Tibial nerve (tissue), 4 donors: ENCODE measurements around the gene UBXN2A. TPM values are rescaled to one million over a fixed set of nuclear protein-coding genes. Genes with fewer than 3 reads are reported as not detected.

Experiments used
- DNase-seq, 2 donors: peaks; one replicate each; pipeline ENCODE4 v3.0.0-alpha.2; 2019; ENCODE audit warnings: low spot score in 2 of 2
- H3K27ac ChIP-seq, 4 donors: fragments of 200-600 bp; sonication (generic) in 3 of 4; one replicate each; pipeline ENCODE4 v1.5.1; 2017 to 2019; ENCODE audit warnings: mild to moderate bottlenecking in 1 of 4
- H3K27me3 ChIP-seq, 2 donors: fragments of 200-600 bp; sonication (generic) in 1 of 2; one replicate each; pipeline versions ENCODE4 v1.5.1 to v1.6.0; 2017 to 2019
- H3K36me3 ChIP-seq, 3 donors: fragments of 200-600 bp; sonication (generic); one replicate each; pipeline ENCODE4 v1.5.1; 2018 to 2019
- H3K4me1 ChIP-seq, 4 donors: fragments of 200-600 bp; sonication (generic) in 3 of 4; one replicate each; pipeline ENCODE4 v1.5.1; 2017 to 2019
- H3K4me3 ChIP-seq, 4 donors: fragments of 200-600 bp; sonication (generic) in 3 of 4; one replicate each; pipeline ENCODE4 v1.5.1; 2017 to 2019; ENCODE audit warnings: mild to moderate bottlenecking in 1 of 4, moderate library complexity in 1 of 4
- H3K9me3 ChIP-seq, 4 donors: fragments of 200-600 bp; sonication (generic) in 3 of 4; one replicate each; pipeline ENCODE4 v1.5.1; 2017 to 2019
- EP300 ChIP-seq, 2 donors: sonication (generic); formaldehyde crosslinking; IDR thresholded peaks; one replicate each; pipeline ENCODE4 v1.6.1; 2017; ENCODE audit warnings: antibody characterized with exemption in 2 of 2, mild to moderate bottlenecking in 1 of 2
- POLR2A ChIP-seq, 2 donors: fragments of 450-650 bp; IDR thresholded peaks; one replicate each; pipeline ENCODE4 v1.6.1; 2017; ENCODE audit warnings: antibody characterized with exemption in 2 of 2, mild to moderate bottlenecking in 2 of 2, moderate library complexity in 2 of 2
- WGBS, 2 donors: methylation state at CpG; one replicate each; pipeline ENCODE4 v1.1.5; 2018; 5-methylcytosine and 5-hydroxymethylcytosine counted together
- total RNA-seq, 4 donors: library from RNA; depleted of rRNA; stranded (reverse); fragments of >200 nt; gene quantifications; one replicate each; pipeline ENCODE4 v1.1.0, GENCODE V29; 2016
- TF ChIP-seq, protein P1 (sequence below), 5 experiments: fragments of 200-600 bp in 3 of 5; fragments of 450-650 bp in 2 of 5; sonication (generic) in 3 of 5; IDR thresholded peaks; one replicate each; pipeline ENCODE4 v1.5.1; 2016 to 2019; ENCODE audit warnings: antibody characterized with exemption in 5 of 5, mild to moderate bottlenecking in 3 of 5, moderate library complexity in 2 of 5

The UBXN2A gene
- total RNA-seq, 4 donors from 2014 or later = 15.3 to 23.7 (median 17.2) TPM

DNA sequence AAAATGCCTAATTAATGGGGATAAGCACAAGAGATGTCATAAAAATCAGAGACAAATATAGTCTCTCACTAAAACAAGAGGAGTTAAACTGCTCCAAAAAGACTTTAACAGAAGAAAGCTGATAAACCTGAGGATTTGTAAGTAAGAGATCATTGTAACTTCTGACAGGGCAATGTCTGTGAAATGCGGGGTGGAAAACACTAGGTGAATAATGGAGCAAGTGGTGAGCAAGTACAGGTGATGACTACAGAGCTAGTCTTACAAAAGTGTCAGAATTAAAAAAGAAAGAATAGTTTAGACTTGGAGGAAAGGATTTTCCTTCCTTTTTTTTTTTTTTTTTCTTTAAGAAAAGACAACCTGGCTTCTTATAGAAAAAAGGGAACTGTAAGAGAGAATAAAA, 36.0 kb upstream of the UBXN2A start:
- H3K4me3 ChIP-seq = no peak overlapping the region
- H3K36me3 ChIP-seq = no peaks in the 10 kb centered on the region
- peaks cover 0 to 56% (median 13%) of the 10 kb centered on the region in 4 donors for H3K4me1 ChIP-seq
- H3K27ac ChIP-seq = no peak overlapping the region
- DNase-seq = no peak
- 87 to 96% methylated on average over 1 of the region's 1 CpG for WGBS, 2 donors
- TF ChIP-seq, protein P1, sequence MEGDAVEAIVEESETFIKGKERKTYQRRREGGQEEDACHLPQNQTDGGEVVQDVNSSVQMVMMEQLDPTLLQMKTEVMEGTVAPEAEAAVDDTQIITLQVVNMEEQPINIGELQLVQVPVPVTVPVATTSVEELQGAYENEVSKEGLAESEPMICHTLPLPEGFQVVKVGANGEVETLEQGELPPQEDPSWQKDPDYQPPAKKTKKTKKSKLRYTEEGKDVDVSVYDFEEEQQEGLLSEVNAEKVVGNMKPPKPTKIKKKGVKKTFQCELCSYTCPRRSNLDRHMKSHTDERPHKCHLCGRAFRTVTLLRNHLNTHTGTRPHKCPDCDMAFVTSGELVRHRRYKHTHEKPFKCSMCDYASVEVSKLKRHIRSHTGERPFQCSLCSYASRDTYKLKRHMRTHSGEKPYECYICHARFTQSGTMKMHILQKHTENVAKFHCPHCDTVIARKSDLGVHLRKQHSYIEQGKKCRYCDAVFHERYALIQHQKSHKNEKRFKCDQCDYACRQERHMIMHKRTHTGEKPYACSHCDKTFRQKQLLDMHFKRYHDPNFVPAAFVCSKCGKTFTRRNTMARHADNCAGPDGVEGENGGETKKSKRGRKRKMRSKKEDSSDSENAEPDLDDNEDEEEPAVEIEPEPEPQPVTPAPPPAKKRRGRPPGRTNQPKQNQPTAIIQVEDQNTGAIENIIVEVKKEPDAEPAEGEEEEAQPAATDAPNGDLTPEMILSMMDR (IDR thresholded peaks at IDR 0.05) = no peak
- TF ChIP-seq EP300 (IDR thresholded peaks at IDR 0.05) (no peak), POLR2A (IDR thresholded peaks at IDR 0.05) (no peak)
- no peaks in the 10 kb centered on the region for H3K27me3 ChIP-seq
- no peaks in the 10 kb centered on the region for H3K9me3 ChIP-seq

DNA sequence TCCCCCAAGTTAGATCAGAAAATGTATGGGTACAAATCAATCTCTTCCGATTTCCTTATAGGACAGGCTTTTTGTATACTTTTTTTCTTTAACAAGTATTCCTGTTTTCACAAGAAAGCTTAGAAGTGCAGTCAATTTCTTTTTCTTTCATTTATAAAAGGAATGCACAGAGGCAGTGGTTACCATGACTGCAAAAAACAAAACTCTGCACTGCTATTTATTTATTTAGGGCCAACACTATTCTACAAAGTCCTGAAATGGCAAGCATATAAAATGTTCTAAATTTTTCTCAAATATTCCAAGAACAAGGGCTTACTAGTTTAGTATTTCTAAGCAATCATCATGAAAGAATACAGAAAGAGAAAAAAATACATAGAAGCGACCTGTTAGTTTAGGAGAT, 35.6 kb upstream of the UBXN2A start:
- Histone ChIP-seq H3K9me3 (no peaks in the 10 kb centered on the region), H3K4me3 (no peak overlapping the region), H3K36me3 (no peaks in the 10 kb centered on the region), H3K27me3 (no peaks in the 10 kb centered on the region), H3K27ac (no peak overlapping the region), H3K4me1 (peaks cover 0 to 59% (median 13%) of the 10 kb centered on the region in 4 donors)
- 56 to 60% methylated on average over 2 of the region's 2 CpGs for WGBS, 2 donors
- TF ChIP-seq POLR2A (IDR thresholded peaks at IDR 0.05) = no peak
- DNase-seq = no peak

DNA sequence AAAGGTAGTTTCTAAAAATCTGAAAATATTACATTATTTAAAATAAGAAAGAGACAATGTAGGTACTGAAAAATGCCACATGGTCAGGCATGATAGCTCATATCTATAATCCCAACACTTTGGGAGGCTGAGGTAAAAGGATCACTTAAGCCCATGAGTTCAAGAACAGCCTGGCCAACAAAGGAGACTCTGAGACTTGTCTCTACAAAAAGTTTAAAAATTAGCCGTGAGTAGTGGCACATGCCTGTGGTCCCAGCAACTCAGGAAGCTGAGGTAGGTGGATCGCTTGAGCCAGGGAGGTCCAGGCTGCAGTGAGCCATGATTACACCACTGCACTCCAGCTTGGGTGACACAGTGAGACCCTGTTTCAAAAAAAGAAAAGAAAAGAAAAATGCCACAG, 35.1 kb upstream of the UBXN2A start:
- H3K9me3 ChIP-seq = no peaks in the 10 kb centered on the region
- H3K4me3 ChIP-seq = no peak overlapping the region
- no peak for DNase-seq
- H3K27ac ChIP-seq = no peak overlapping the region
- no peaks in the 10 kb centered on the region for H3K36me3 ChIP-seq
- peaks cover 0 to 56% (median 13%) of the 10 kb centered on the region in 4 donors for H3K4me1 ChIP-seq
- no peaks in the 10 kb centered on the region for H3K27me3 ChIP-seq
- TF ChIP-seq POLR2A (IDR thresholded peaks at IDR 0.05) = no peak
- no peak for TF ChIP-seq EP300 (IDR thresholded peaks at IDR 0.05)
- TF ChIP-seq, protein P1 (IDR thresholded peaks at IDR 0.05) = no peak
- WGBS, 2 donors = 42 to 51% methylated on average over 2 of the region's 2 CpGs

DNA sequence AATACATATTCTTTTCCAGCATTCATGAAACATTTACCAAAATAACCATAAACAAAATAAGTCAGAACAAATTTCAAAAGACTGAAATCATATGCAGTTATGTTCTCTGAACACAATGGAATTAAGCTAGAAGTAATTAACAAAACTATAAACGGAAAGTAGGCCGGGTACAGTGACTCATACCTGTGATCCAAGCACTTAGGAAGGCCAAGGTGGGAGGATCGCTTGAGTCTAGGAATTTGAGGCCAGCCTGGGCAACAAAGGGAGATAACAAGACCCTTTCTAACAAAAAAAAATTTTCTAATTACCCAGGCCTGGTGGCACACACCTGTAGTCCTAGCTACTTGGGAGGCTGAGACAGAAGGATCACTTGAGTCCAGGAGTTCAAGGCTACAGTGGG, 28.2 kb upstream of the UBXN2A start:
- no peaks in the 10 kb centered on the region for H3K36me3 ChIP-seq
- WGBS, 2 donors = 84 to 87% methylated on average over 3 of the region's 3 CpGs
- DNase-seq = no peak
- H3K4me1 ChIP-seq = peaks cover 0 to 26% (median 2%) of the 10 kb centered on the region in 4 donors
- H3K9me3 ChIP-seq = no peaks in the 10 kb centered on the region
- TF ChIP-seq EP300 (IDR thresholded peaks at IDR 0.05) = no peak
- no peak for TF ChIP-seq POLR2A (IDR thresholded peaks at IDR 0.05)
- TF ChIP-seq, protein P1 (IDR thresholded peaks at IDR 0.05) = no peak
- no peak overlapping the region for H3K27ac ChIP-seq
- H3K4me3 ChIP-seq = no peak overlapping the region
- H3K27me3 ChIP-seq = no peaks in the 10 kb centered on the region

DNA sequence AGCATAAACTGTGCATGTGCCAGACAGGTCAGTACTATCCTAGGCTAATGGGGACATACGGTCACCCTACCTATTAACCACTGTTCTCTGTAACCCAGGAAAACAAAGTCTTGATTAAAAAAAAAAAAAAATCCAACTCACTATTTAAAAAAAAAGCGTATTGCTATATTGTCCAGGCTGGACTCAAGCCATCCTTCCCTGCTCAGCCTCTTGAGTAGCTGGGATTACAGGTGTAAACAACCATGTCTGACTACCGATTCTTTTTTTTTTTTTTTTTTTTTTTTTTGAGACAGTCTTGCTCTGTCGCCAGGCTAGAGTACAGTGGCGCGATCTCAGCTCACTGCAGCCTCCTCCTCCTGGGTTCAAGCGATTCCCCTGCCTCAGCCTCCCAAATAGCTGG, 24.9 kb upstream of the UBXN2A start:
- peaks cover 0 to 37% (median 2%) of the 10 kb centered on the region in 4 donors for H3K4me1 ChIP-seq
- TF ChIP-seq, protein P1 (IDR thresholded peaks at IDR 0.05) = no peak
- H3K36me3 ChIP-seq = no peaks in the 10 kb centered on the region
- no peak overlapping the region for H3K27ac ChIP-seq
- no peaks in the 10 kb centered on the region for H3K27me3 ChIP-seq
- no peak for DNase-seq
- 92 to 96% methylated on average over 7 of the region's 7 CpGs for WGBS, 2 donors
- H3K9me3 ChIP-seq = no peaks in the 10 kb centered on the region
- no peak overlapping the region for H3K4me3 ChIP-seq
